ENCODE measurements around the gene EYS. TPM values are rescaled to one million over a fixed set of nuclear protein-coding genes. Genes with fewer than 3 reads are reported as not detected.

Gene EYS
- polyA plus RNA-seq, 1 of the 3 experiments (the other 2 are of a cell fraction) = 0.05 TPM

DNA sequence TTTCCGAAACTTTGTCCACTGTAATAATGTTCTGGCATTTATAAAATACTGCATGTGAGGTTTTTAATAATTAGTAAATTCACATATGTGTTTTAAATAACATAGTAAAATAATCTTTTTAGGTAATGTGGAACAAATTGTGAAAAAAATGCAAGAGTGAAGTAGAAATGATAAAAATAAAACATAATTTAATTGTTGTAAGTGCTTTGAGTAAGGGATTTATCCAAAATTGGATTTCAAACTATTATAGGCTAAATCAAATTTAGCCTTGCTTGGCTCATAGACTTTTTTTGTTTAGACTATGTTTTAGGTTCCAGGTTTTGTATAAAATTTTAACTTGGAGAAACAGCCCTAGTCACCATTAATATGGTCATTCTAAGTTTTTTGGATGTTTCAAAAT, 1041.9 kb downstream of the EYS start:
- Histone ChIP-seq H3K27me3 (ENCODE audit: insufficient read depth) (no peaks in the 10 kb centered on the region), H3F3A (replicated peaks; ENCODE audit: insufficient read depth) (no peaks in the 10 kb centered on the region), H3K4me3 (ENCODE audit: low read depth in 2 of 2, low read length in 1 of 2) (no peak overlapping the region), H4K20me1 (ENCODE audit: insufficient read depth) (no peaks in the 10 kb centered on the region), H3K27ac (ENCODE audit: low read depth in 2 of 2, low read length in 1 of 2) (no peak overlapping the region), H3K4me1 (ENCODE audit: control insufficient read depth in 1 of 2, insufficient read depth in 2 of 2, low read depth in 1 of 2, low read length in 1 of 2) (no peaks in the 10 kb centered on the region; a peak in 2 of 4 replicates), H3K9me3 (no peaks in the 10 kb centered on the region), H3K9ac (no peak overlapping the region), H3K79me2 (ENCODE audit: insufficient read depth) (no peaks in the 10 kb centered on the region), H3K4me2 (no peak overlapping the region), H2AFZ (ENCODE audit: low read depth) (no peak overlapping the region), H3K36me3 (replicated peaks in 1 of 2; ENCODE audit: control insufficient read depth in 1 of 2, insufficient read depth in 2 of 2, low read length in 1 of 2) (no peaks in the 10 kb centered on the region), H3K9me2 (no peaks in the 10 kb centered on the region)
- WGBS (ENCODE audit: low lambda C conversion rate) = 39% methylated on average over 1 of the region's 1 CpG
- POLR2A ChIA-PET = no interaction called here
- CTCF ChIA-PET = no interaction called here
- no peak for TF ChIP-seq MXI1 (IDR thresholded peaks at IDR 0.05; ENCODE audit: low read depth, low read length)
- no peak for TF ChIP-seq JUND (IDR thresholded peaks at IDR 0.05)
- no peak for TF ChIP-seq YY1 (IDR thresholded peaks at IDR 0.05; ENCODE audit: low read depth)
- no peak for TF ChIP-seq FOXM1 (IDR thresholded peaks at IDR 0.05; ENCODE audit: low read depth)
- no peak for TF ChIP-seq RAD21 (IDR thresholded peaks at IDR 0.05; ENCODE audit: low read length)
- TF ChIP-seq, protein P1, sequence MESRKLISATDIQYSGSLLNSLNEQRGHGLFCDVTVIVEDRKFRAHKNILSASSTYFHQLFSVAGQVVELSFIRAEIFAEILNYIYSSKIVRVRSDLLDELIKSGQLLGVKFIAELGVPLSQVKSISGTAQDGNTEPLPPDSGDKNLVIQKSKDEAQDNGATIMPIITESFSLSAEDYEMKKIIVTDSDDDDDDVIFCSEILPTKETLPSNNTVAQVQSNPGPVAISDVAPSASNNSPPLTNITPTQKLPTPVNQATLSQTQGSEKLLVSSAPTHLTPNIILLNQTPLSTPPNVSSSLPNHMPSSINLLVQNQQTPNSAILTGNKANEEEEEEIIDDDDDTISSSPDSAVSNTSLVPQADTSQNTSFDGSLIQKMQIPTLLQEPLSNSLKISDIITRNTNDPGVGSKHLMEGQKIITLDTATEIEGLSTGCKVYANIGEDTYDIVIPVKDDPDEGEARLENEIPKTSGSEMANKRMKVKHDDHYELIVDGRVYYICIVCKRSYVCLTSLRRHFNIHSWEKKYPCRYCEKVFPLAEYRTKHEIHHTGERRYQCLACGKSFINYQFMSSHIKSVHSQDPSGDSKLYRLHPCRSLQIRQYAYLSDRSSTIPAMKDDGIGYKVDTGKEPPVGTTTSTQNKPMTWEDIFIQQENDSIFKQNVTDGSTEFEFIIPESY (IDR thresholded peaks at IDR 0.05; ENCODE audit: borderline replicate concordance, low read depth) = no peak
- TF ChIP-seq, protein P2, sequence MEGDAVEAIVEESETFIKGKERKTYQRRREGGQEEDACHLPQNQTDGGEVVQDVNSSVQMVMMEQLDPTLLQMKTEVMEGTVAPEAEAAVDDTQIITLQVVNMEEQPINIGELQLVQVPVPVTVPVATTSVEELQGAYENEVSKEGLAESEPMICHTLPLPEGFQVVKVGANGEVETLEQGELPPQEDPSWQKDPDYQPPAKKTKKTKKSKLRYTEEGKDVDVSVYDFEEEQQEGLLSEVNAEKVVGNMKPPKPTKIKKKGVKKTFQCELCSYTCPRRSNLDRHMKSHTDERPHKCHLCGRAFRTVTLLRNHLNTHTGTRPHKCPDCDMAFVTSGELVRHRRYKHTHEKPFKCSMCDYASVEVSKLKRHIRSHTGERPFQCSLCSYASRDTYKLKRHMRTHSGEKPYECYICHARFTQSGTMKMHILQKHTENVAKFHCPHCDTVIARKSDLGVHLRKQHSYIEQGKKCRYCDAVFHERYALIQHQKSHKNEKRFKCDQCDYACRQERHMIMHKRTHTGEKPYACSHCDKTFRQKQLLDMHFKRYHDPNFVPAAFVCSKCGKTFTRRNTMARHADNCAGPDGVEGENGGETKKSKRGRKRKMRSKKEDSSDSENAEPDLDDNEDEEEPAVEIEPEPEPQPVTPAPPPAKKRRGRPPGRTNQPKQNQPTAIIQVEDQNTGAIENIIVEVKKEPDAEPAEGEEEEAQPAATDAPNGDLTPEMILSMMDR (IDR thresholded peaks at IDR 0.05) = no peak
- no peak for TF ChIP-seq NFIC (IDR thresholded peaks at IDR 0.05; ENCODE audit: borderline replicate concordance)
- TF ChIP-seq GATA2 (CRISPR knock-in tag; IDR thresholded peaks at IDR 0.05) = no peak
- no peak for TF ChIP-seq GABPA (IDR thresholded peaks at IDR 0.05; ENCODE audit: low read depth)
- TF ChIP-seq RXRA (IDR thresholded peaks at IDR 0.05; ENCODE audit: borderline replicate concordance, low read depth) = no peak
- TF ChIP-seq, protein P3, sequence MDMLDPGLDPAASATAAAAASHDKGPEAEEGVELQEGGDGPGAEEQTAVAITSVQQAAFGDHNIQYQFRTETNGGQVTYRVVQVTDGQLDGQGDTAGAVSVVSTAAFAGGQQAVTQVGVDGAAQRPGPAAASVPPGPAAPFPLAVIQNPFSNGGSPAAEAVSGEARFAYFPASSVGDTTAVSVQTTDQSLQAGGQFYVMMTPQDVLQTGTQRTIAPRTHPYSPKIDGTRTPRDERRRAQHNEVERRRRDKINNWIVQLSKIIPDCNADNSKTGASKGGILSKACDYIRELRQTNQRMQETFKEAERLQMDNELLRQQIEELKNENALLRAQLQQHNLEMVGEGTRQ (IDR thresholded peaks at IDR 0.05; ENCODE audit: borderline replicate concordance, low read depth, low read length) = no peak
- no peak for TF ChIP-seq ELF1 (IDR thresholded peaks at IDR 0.05)
- no peak for TF ChIP-seq RFX5 (IDR thresholded peaks at IDR 0.05; ENCODE audit: low read length)
- no peak for TF ChIP-seq FOSL2 (IDR thresholded peaks at IDR 0.05; ENCODE audit: borderline replicate concordance, low read depth)
- TF ChIP-seq POLR2AphosphoS5 (IDR thresholded peaks at IDR 0.05; ENCODE audit: low read depth, low read length) = no peak
- TF ChIP-seq CHD2 (IDR thresholded peaks at IDR 0.05; ENCODE audit: low read length, partially characterized antibody) = no peak
- no peak for TF ChIP-seq MEF2A (IDR thresholded peaks at IDR 0.05; ENCODE audit: borderline replicate concordance, low read depth)
- TF ChIP-seq TEAD4 (IDR thresholded peaks at IDR 0.05; ENCODE audit: borderline replicate concordance, insufficient read depth) = no peak
- no peak for TF ChIP-seq EZH2phosphoT487 (IDR thresholded peaks at IDR 0.05; ENCODE audit: borderline replicate concordance, low read depth)
- DNase-seq = no peak

All from SK-N-SH (cell line).